Progenitor cell of endocrine pancreas (in vitro differentiated cells): ENCODE results near the gene PRKCZ. TPM values are rescaled to one million over a fixed set of nuclear protein-coding genes. Genes with fewer than 3 reads are reported as not detected.

ENCODE experiments used
- DNase-seq: peaks from one replicate; pipeline ENCODE4 v3.0.0; 2021; ENCODE audit warnings: low spot score; ENCODE audit not compliant: unreplicated experiment
- H3K27ac Mint-ChIP-seq: 2 replicates; pipeline ENCODE4 v1.8.0; 2021; ENCODE audit warnings: mild to moderate bottlenecking, moderate library complexity, mixed read lengths
- H3K27me3 Mint-ChIP-seq: 2 replicates; pipeline ENCODE4 v1.8.0; 2021; ENCODE audit warnings: mixed read lengths
- H3K36me3 Mint-ChIP-seq: 2 replicates; pipeline ENCODE4 v1.8.0; 2022; ENCODE audit warnings: mixed read lengths; ENCODE audit not compliant: insufficient read depth
- H3K4me1 Mint-ChIP-seq: 2 replicates; pipeline ENCODE4 v1.8.0; 2021; ENCODE audit warnings: low read depth, mixed read lengths
- H3K4me3 Mint-ChIP-seq: 2 replicates; pipeline ENCODE4 v1.8.0; 2021; ENCODE audit warnings: low read depth, mild to moderate bottlenecking, moderate library complexity, mixed read lengths
- H3K9me3 Mint-ChIP-seq: 2 replicates; pipeline ENCODE4 v1.8.0; 2021; ENCODE audit warnings: low read depth, mixed read lengths
- CTCF ChIP-seq: fragments of 200-600 bp; sonication (generic); IDR thresholded peaks from one replicate; pipeline ENCODE4 v1.5.0; 2021; ENCODE audit warnings: antibody characterized with exemption, mild to moderate bottlenecking; ENCODE audit not compliant: unreplicated experiment
- total RNA-seq: library from RNA; stranded (reverse); gene quantifications from 2 replicates; pipeline ENCODE4 v1.2.1, GENCODE V29; 2021

The PRKCZ gene
- total RNA-seq, 1 donor from 2014 or later, result 71.5 TPM

DNA sequence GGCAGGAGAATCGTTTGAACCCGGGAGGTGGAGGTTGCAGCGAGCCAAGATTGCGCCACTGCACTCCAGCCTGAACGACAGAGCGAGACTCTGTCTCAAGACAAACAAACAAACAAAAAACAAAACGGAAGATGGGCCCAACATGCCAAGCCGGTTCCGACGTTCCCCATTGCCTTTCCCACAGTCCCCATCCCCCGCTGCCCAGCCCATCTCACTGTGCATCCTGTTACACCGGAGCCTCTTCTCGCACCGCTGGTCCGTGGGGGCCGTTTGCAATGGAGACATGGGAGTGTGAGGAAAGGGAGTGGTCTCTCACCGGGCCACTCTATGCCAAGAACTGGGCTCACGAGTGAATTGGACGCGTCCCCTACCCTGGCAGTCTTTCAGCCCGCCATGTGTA, 45.4 kb upstream of the PRKCZ start:
- no peak for DNase-seq
- H3K9me3 Mint-ChIP-seq, result no peaks in the 10 kb centered on the region
- no peaks in the 10 kb centered on the region for H3K36me3 Mint-ChIP-seq

DNA sequence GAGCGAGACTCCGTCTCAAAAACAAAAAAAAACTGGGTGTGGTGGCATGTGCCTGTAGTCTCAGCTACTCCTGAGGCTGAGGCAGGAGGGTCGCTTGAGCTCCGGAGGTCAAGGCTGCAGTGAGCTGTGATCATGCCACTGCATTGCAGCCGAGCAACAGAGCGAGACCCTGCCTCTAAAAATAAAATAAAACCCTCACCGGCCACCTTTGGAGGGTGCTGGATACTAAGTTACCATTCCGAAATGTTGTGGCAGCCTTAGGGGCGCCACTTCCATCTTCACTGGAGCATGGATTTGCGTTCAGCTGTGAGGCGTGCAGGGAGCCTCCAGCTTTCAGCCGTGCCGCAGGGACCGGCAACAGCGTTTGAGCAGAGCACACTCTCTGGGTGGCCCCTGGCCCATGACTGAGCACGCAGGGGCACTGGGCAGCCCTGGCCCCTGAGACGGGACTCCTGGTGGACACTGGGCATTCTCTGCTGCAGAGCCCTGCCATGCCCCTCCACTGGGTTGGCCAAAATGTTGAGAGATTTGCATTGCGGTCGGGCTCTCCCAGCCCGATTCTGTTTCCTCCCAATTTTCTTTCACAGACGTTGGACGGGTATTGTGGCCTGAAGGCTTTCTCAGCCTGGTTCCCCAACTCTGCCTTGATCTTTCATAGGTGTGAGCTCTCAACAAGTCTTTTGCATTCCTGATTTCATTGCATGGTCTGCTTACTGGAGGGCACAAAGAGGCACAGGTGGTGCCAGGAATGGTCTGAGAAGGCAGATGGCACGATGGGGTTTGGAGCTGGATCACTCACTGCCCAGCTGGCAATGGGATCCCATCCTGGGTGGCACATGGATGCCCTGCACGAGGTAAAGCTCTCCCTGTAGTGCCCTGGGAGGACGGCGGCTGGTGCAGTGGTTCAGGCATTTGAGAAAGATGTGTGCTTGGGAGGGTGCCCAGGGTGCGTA, 40.8 kb upstream of the PRKCZ start:
- no peak for DNase-seq
- H3K9me3 Mint-ChIP-seq, result no peaks in the 10 kb centered on the region
- no peak overlapping the region for H3K4me3 Mint-ChIP-seq
- H3K36me3 Mint-ChIP-seq, result no peaks in the 10 kb centered on the region
- TF ChIP-seq CTCF, result no peak
- H3K27ac Mint-ChIP-seq, result no peak overlapping the region
- H3K27me3 Mint-ChIP-seq, result peaks cover 40% of the 10 kb centered on the region
- H3K4me1 Mint-ChIP-seq, result no peaks in the 10 kb centered on the region

More for the DNA sequence above, 45.4 kb upstream of the PRKCZ start:
- Mint-ChIP-seq H3K4me1 (peaks cover 3% of the 10 kb centered on the region), H3K27me3 (peaks cover 19% of the 10 kb centered on the region), H3K4me3 (no peak overlapping the region), H3K27ac (no peak overlapping the region)
- no peak for TF ChIP-seq CTCF

DNA sequence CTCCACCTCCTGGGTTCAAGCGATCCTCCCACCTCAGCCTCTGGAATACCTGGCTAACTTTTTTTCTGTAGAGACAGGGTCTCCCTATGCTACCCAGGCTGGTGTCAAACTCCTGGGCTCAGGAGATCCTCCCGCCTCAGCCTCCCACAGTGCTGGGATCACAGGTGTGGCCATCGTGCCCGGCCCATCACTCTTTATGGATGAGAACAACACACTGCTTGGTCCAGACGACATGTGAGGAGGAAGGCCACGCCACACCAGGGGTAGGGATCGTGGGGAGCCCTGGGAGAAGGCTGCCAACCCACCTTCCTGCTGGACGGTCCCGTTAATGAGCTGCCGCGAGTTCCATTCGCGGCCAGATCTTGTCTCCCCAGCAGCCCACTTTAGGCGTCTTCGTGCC, 36.0 kb upstream of the PRKCZ start:
- Mint-ChIP-seq H3K4me3 (no peak overlapping the region), H3K27ac (no peak overlapping the region), H3K9me3 (no peaks in the 10 kb centered on the region), H3K27me3 (peaks cover 70% of the 10 kb centered on the region), H3K4me1 (no peaks in the 10 kb centered on the region), H3K36me3 (no peaks in the 10 kb centered on the region)
- no peak for DNase-seq
- TF ChIP-seq CTCF, result no peak

- no peak overlapping the region for H3K27ac Mint-ChIP-seq
- H3K9me3 Mint-ChIP-seq, result no peaks in the 10 kb centered on the region
- no peaks in the 10 kb centered on the region for H3K36me3 Mint-ChIP-seq
- DNase-seq, result no peak
- H3K4me1 Mint-ChIP-seq, result no peaks in the 10 kb centered on the region
- H3K27me3 Mint-ChIP-seq, result peaks cover 67% of the 10 kb centered on the region
- TF ChIP-seq CTCF, result no peak
- H3K4me3 Mint-ChIP-seq, result no peak overlapping the region
Observed at GRCh38 chr1:2014741-2015735, 35.2 kb upstream of the PRKCZ start.

DNA sequence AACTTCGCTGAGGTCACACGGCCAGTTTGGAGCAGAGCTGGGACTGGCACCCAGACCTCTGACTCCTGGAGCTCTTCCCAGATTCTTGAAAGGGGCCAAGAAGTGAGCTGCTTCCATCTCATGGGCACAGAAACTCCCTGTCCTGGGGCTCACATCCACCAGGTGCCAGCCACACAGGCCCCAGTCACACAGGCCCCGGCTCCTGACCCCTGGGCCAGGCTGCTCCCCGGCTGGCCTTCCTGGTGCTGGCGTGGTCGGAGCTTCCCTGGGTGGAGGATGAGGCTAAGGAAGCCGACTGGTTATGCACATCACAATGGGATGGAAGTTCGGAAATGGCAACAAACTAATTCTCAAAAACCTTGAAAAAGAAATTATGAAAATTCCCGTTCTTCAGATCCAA, 34.1 kb upstream of the PRKCZ start:
- no peak for DNase-seq
- no peaks in the 10 kb centered on the region for H3K36me3 Mint-ChIP-seq
- H3K9me3 Mint-ChIP-seq, result no peaks in the 10 kb centered on the region
- no peaks in the 10 kb centered on the region for H3K4me1 Mint-ChIP-seq
- H3K27ac Mint-ChIP-seq, result no peak overlapping the region
- TF ChIP-seq CTCF, result no peak
- H3K27me3 Mint-ChIP-seq, result peaks cover 69% of the 10 kb centered on the region
- no peak overlapping the region for H3K4me3 Mint-ChIP-seq
